ENCODE results near the gene ELL2.

GRCh38 chr5:95856501-95856981 is 105.1 kb downstream of the ELL2 start:
- TF ChIP-seq, protein P1, sequence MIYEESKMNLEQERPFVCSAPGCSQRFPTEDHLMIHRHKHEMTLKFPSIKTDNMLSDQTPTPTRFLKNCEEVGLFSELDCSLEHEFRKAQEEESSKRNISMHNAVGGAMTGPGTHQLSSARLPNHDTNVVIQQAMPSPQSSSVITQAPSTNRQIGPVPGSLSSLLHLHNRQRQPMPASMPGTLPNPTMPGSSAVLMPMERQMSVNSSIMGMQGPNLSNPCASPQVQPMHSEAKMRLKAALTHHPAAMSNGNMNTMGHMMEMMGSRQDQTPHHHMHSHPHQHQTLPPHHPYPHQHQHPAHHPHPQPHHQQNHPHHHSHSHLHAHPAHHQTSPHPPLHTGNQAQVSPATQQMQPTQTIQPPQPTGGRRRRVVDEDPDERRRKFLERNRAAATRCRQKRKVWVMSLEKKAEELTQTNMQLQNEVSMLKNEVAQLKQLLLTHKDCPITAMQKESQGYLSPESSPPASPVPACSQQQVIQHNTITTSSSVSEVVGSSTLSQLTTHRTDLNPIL (CRISPR knock-in tag; IDR thresholded peaks at IDR 0.05; ENCODE audit: low read depth), result no peak
- no peak for TF ChIP-seq PATZ1 (CRISPR knock-in tag; IDR thresholded peaks at IDR 0.05; ENCODE audit: borderline replicate concordance)
- TF ChIP-seq RARB (CRISPR knock-in tag; IDR thresholded peaks at IDR 0.05), result no peak
- TF ChIP-seq, protein P2, sequence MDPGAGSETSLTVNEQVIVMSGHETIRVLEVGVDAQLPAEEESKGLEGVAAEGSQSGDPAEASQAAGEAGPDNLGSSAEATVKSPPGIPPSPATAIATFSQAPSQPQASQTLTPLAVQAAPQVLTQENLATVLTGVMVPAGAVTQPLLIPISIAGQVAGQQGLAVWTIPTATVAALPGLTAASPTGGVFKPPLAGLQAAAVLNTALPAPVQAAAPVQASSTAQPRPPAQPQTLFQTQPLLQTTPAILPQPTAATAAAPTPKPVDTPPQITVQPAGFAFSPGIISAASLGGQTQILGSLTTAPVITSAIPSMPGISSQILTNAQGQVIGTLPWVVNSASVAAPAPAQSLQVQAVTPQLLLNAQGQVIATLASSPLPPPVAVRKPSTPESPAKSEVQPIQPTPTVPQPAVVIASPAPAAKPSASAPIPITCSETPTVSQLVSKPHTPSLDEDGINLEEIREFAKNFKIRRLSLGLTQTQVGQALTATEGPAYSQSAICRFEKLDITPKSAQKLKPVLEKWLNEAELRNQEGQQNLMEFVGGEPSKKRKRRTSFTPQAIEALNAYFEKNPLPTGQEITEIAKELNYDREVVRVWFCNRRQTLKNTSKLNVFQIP (CRISPR knock-in tag; IDR thresholded peaks at IDR 0.05; ENCODE audit: borderline replicate concordance, low read depth), result no peak
